HepG2 (cell line): ENCODE measurements around the gene TIAM1. TPM values are rescaled to one million over a fixed set of nuclear protein-coding genes. Genes with fewer than 3 reads are reported as not detected.

ENCODE experiments used
- ATAC-seq: fragments of 200-7000 bp; cut with Tn5 transposase; 3 replicates; pipeline ENCODE4 v1.9.1; 2020; ENCODE audit warnings: mild to moderate bottlenecking, moderate library complexity
- BruUV-seq: library from RNA; stranded (reverse); fragments of 400-500 nt; replicated peaks from 2 replicates; lab custom pipeline; 2021; lab: Mats Ljungman, UMichigan
- CTCF ChIA-PET: fragments of 300-600 bp; formaldehyde crosslinking; extraction: SDS; loops from one replicate; lab custom pipeline; 2021; ENCODE audit warnings: low total read pairs, inconsistent platforms, low intra/inter-chr PET ratio; lab: Yijun Ruan, JAX
- POLR2A ChIA-PET: fragments of 350-600 bp; sonication (Branson Sonifier 250); formaldehyde crosslinking; loops from one replicate; lab custom pipeline; 2020; ENCODE audit warnings: antibody characterized with exemption, inconsistent platforms; lab: Yijun Ruan, JAX
- DNase-seq: peaks from one replicate; pipeline ENCODE4 v3.0.0-alpha.2; 2015; ENCODE audit warnings: low spot score
- FAIRE-seq: peaks from 3 replicates; lab custom pipeline; 2011; peaks lifted over from hg19 to GRCh38; lab: Jason Lieb, UNC
- H2AFZ ChIP-seq: one replicate; pipeline ENCODE4 v1.6.1; 2011; ENCODE audit warnings: low read length, inconsistent platforms
- H3K27ac ChIP-seq: fragments of 300-600 bp; 3 replicates; pipeline ENCODE4 v1.8.0; 2011; ENCODE audit warnings: mixed run types, mild to moderate bottlenecking, mixed read lengths, low read length, inconsistent platforms; ENCODE audit not compliant: insufficient read depth; ENCODE audit errors: extremely low read length
- H3K27me3 ChIP-seq, 2 experiments: fragments of 200-600 bp in 1 of 2; 2 replicates in 1 of 2; 3 replicates in 1 of 2; pipeline versions ENCODE4 v1.6.0 to v1.8.0; 2011; ENCODE audit warnings: low read length in 2 of 2, mild to moderate bottlenecking in 2 of 2, moderate library complexity in 2 of 2, inconsistent platforms in 1 of 2; ENCODE audit not compliant: insufficient read depth in 2 of 2, control insufficient read depth in 1 of 2
- H3K36me3 ChIP-seq, 2 experiments: fragments of 200-600 bp in 1 of 2; replicated peaks in 1 of 2; 2 replicates in 1 of 2; 3 replicates in 1 of 2; pipeline versions ENCODE4 v1.5.1 to v1.8.0; 2011; ENCODE audit warnings: low read length in 2 of 2, inconsistent platforms in 1 of 2; ENCODE audit not compliant: insufficient read depth in 2 of 2, control insufficient read depth in 1 of 2
- H3K4me1 ChIP-seq: 2 replicates; pipeline ENCODE4 v1.5.1; 2012; ENCODE audit warnings: low read length, inconsistent platforms; ENCODE audit not compliant: insufficient read depth
- H3K4me2 ChIP-seq: 2 replicates; pipeline ENCODE4 v1.6.0; 2011; ENCODE audit warnings: low read depth, low read length, inconsistent platforms
- H3K4me3 ChIP-seq, 3 experiments: fragments of 200-600 bp in 1 of 3; sonication (generic), shearing (Covaris generic) in 1 of 3; replicated peaks in 1 of 3; 2 replicates each; pipeline ENCODE4 v1.5.1; 2011 to 2016; ENCODE audit warnings: low read length in 3 of 3, inconsistent platforms in 2 of 3, low read depth in 2 of 3, mild to moderate bottlenecking in 2 of 3, control low read depth in 1 of 3, mixed read lengths in 1 of 3; ENCODE audit not compliant: insufficient read depth in 1 of 3
- H3K79me2 ChIP-seq: one replicate; pipeline ENCODE4 v1.6.1; 2011; ENCODE audit warnings: low read length, inconsistent platforms; ENCODE audit not compliant: insufficient read depth
- H3K9ac ChIP-seq: 2 replicates; pipeline ENCODE4 v1.6.0; 2011; ENCODE audit warnings: mild to moderate bottlenecking, low read depth, low read length, inconsistent platforms; ENCODE audit not compliant: insufficient read depth
- H3K9me3 ChIP-seq: 2 replicates; pipeline ENCODE4 v1.5.1; 2012; ENCODE audit warnings: mild to moderate bottlenecking, low read length
- H4K20me1 ChIP-seq: 2 replicates; pipeline ENCODE4 v1.6.0; 2011; ENCODE audit warnings: inconsistent platforms, mild to moderate bottlenecking, low read length, moderate library complexity; ENCODE audit not compliant: insufficient read depth
- AGO2 ChIP-seq: fragments of 200-400 bp; formaldehyde crosslinking; optimal IDR thresholded peaks from 2 replicates; pipeline ENCODE3; 2017; ENCODE audit warnings: mild to moderate bottlenecking, low read depth, low read length, moderate library complexity
- GLI4 ChIP-seq: sonication (generic); formaldehyde crosslinking; IDR thresholded peaks from 2 replicates; pipeline ENCODE4 v1.5.1; 2020; ENCODE audit warnings: missing genetic modification reagents, mild to moderate bottlenecking, moderate library complexity, borderline replicate concordance
- SIX4 ChIP-seq: sonication (generic); formaldehyde crosslinking; IDR thresholded peaks from 2 replicates; pipeline ENCODE4 v1.4.0; 2020; ENCODE audit warnings: missing genetic modification reagents
- SMAD9 ChIP-seq: sonication (generic); formaldehyde crosslinking; IDR thresholded peaks from 2 replicates; pipeline ENCODE4 v1.5.1; 2020; ENCODE audit warnings: mild to moderate bottlenecking, missing genetic modification reagents
- SRSF9 ChIP-seq: fragments of 200-400 bp; formaldehyde crosslinking; IDR thresholded peaks from 2 replicates; pipeline ENCODE4 v1.6.1; 2018; ENCODE audit warnings: borderline replicate concordance, mild to moderate bottlenecking, low read depth, low read length; ENCODE audit not compliant: insufficient read depth, poor library complexity, severe bottlenecking
- TAF1 ChIP-seq: sonication (generic); formaldehyde crosslinking; IDR thresholded peaks from 2 replicates; pipeline ENCODE4 v1.4.0; 2020; ENCODE audit warnings: missing genetic modification reagents
- TFAP4 ChIP-seq: sonication (generic); IDR thresholded peaks from 2 replicates; pipeline ENCODE4 v1.6.1; 2016; ENCODE audit warnings: low read depth, borderline replicate concordance
- ZNF558 ChIP-seq: sonication (generic); formaldehyde crosslinking; IDR thresholded peaks from 2 replicates; pipeline ENCODE4 v1.9.0; 2022; ENCODE audit warnings: mild to moderate bottlenecking, missing genetic modification reagents, borderline replicate concordance
- ZNF770 ChIP-seq: sonication (generic); formaldehyde crosslinking; IDR thresholded peaks from 2 replicates; pipeline ENCODE4 v1.5.0; 2020; ENCODE audit warnings: mild to moderate bottlenecking, missing genetic modification reagents
- WGBS: methylation state at CpG from one replicate; pipeline ENCODE4 v1.1.6; 2017; ENCODE audit warnings: low lambda C conversion rate; 5-methylcytosine and 5-hydroxymethylcytosine counted together
- in situ Hi-C: cut with HindIII; loops from 2 replicates; pipeline ENCODE4 v1.10.0; 2017; ENCODE audit warnings: low pct_unique_long_range_greater_than_20kb; ENCODE audit not compliant: extremely low pct_ligation_motif_present
- intact Hi-C: fragments of 100-400 bp; cut with micrococcal nuclease; formaldehyde crosslinking; loops from one replicate; pipeline ENCODE4 v1.10.0; 2022; ENCODE audit not compliant: unreplicated experiment
- polyA plus RNA-seq, 8 experiments: library from polyadenylated mRNA; depleted of rRNA in 3 of 8; stranded (reverse) in 7 of 8; unstranded in 1 of 8; fragments of >200 nt; fragmentation: Illumina TruSeq in 4 of 8; extraction: Trizol in 4 of 8; gene quantifications; 2 replicates each; pipeline versions ENCODE4 v1.2.1 to v1.2.3, GENCODE V29; 2011 to 2016; ENCODE audit warnings: low read depth in 4 of 8, missing spikeins in 1 of 8, mixed read lengths in 1 of 8; ENCODE audit not compliant: insufficient read depth in 1 of 8
- total RNA-seq, 5 experiments: library from RNA; depleted of rRNA; stranded (reverse); fragments of >200 nt; fragmentation: Illumina TruSeq; extraction: Trizol; gene quantifications; 2 replicates each; pipeline ENCODE4 v1.2.3, GENCODE V29; 2016; ENCODE audit warnings: low read depth in 1 of 5
- TF ChIP-seq, protein P1 (sequence below): IDR thresholded peaks from 2 replicates; pipeline ENCODE4 v1.6.1; 2016; ENCODE audit warnings: missing biosample characterization, missing genetic modification reagents, low read depth

Gene TIAM1
- total and polyA plus RNA-seq, 2 of the 13 experiments (the other 11 are each of a cell fraction or from before 2014, with no cell fraction given): 0.13 to 0.24 TPM

GRCh38 chr21:31186916-31187315, 157.1 kb downstream of the TIAM1 start:
- Histone ChIP-seq H3K4me3 (no peak overlapping the region), H3K4me1 (no peaks in the 10 kb centered on the region), H3K27ac (no peak overlapping the region), H2AFZ (no peak overlapping the region), H3K9ac (no peak overlapping the region), H3K79me2 (no peaks in the 10 kb centered on the region), H3K4me2 (no peak overlapping the region), H4K20me1 (no peaks in the 10 kb centered on the region), H3K27me3 (no peaks in the 10 kb centered on the region), H3K36me3 (no peaks in the 10 kb centered on the region), H3K9me3 (no peaks in the 10 kb centered on the region)
- POLR2A ChIA-PET: no interaction called here
- WGBS: 38% methylated on average over 4 of the region's 4 CpGs
- in situ Hi-C loops: no loop called here
- TF ChIP-seq GLI4 (CRISPR knock-in tag) (no peak), ZNF558 (CRISPR knock-in tag) (no peak), SIX4 (no peak), SMAD9 (CRISPR knock-in tag) (no peak), SRSF9 (no peak), TAF1 (CRISPR knock-in tag) (no peak), TFAP4 (no peak), ZNF770 (no peak), AGO2 (no peak)
- TF ChIP-seq, protein P1, sequence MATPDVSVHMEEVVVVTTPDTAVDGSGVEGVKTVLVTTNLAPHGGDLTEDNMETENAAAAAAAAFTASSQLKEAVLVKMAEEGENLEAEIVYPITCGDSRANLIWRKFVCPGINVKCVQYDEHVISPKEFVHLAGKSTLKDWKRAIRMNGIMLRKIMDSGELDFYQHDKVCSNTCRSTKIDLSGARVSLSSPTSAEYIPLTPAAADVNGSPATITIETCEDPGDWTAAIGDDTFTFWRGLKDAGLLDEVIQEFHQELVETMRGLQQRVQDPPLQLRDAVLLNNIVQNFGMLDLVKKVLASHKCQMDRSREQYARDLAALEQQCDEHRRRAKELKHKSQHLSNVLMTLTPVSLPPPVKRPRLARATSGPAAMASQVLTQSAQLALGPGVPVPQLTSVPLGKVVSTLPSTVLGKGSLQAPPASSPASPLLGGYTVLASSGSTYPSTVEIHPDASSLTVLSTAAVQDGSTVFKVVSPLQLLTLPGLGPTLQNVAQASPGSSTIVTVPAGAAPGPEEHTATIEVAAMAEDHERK (CRISPR knock-in tag): no peak
- DNase-seq (no peak), FAIRE-seq (no peak), ATAC-seq (no peak)
- CTCF ChIA-PET: no interaction called here
- intact Hi-C loops: no loop called here
- BruUV-seq: no TSS peak
